ENCODE measurements around the gene TOP2A.
A peak's percentile ranks its signal among the peaks of the same experiment; 100 is the strongest.

TOP2A gene

GRCh38 chr17:40343219-40344119, 74.2 kb downstream of the TOP2A start:
- DNase-seq: no peak

DNA sequence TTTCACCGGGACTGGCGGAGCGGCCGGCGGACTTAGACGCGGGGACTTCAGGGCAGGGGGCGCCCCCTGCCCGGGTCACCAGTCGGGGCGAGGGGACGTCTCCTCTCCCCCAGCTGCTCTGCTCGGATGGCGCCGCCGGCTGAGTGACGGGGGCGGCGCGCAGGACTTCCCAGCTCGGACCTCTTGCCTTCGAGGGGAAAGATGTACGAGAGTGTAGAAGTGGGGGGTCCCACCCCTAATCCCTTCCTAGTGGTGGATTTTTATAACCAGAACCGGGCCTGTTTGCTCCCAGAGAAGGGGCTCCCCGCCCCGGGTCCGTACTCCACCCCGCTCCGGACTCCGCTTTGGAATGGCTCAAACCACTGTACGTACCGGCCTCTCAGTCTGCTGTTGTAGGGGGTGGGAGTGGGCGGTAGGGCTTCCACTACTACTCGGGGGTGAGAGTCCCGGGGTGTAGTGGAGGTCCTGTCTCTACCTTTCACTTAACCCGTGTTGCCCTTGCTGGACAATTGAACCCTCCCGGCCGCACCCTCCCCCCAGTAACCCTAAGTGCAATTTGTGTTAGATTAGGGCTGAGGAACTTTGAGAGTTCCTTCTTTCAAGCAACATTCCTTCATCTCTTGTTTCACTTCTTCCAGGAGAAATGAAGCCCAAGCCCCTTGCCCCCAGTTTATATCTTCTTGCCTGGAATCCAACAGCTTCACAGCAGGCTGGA, 75.0 kb downstream of the TOP2A start:
- DNase-seq: no peak

- peak in 1 of 4 experiments; percentile 30 for DNase-seq
Measured at GRCh38 chr17:40341808-40342503, 75.7 kb downstream of the TOP2A start.

- DNase-seq: peak; percentile 40 to 79 (median 59)
Measured at GRCh38 chr17:40340880-40341807, 76.6 kb downstream of the TOP2A start.

- DNase-seq: no peak
Measured at GRCh38 chr17:40340327-40340726, 77.4 kb downstream of the TOP2A start.

GRCh38 chr17:40338941-40339649, 78.6 kb downstream of the TOP2A start:
- no peak for DNase-seq
